Adrenal gland (tissue), 5 donors: ENCODE measurements around the gene AOX1.

Experiments
- CTCF ChIP-seq, 6 experiments: fragments of 450-650 bp in 4 of 6; fragments of 200-600 bp in 2 of 6; sonication (generic) in 1 of 6; IDR thresholded peaks; 1 replicate in 5 of 6; 2 replicates in 1 of 6; pipeline versions ENCODE4 v1.5.1 to v1.8.0; 2016 to 2021; ENCODE audit warnings: antibody characterized with exemption in 6 of 6, mild to moderate bottlenecking in 2 of 6, moderate library complexity in 1 of 6
- POLR2A ChIP-seq, 2 donors: fragments of 450-650 bp; IDR thresholded peaks; one replicate each; pipeline ENCODE4 v1.6.1; 2017; ENCODE audit warnings: antibody characterized with exemption in 2 of 2, mild to moderate bottlenecking in 2 of 2, moderate library complexity in 1 of 2
- donor health status: DM: no; HTN: no; CAD: no.

- TF ChIP-seq POLR2A (IDR thresholded peaks at IDR 0.05) (no peak), CTCF (IDR thresholded peaks at IDR 0.05) (no peak)
These were observed 84.5 kb downstream of the AOX1 start for GRCh38 chr2:200670313-200670712.
